ENCODE measurements around the gene MROH2A. TPM values are rescaled to one million over a fixed set of nuclear protein-coding genes. Genes with fewer than 3 reads are reported as not detected.

Gene MROH2A
- total and polyA plus RNA-seq, 9 of the 15 experiments (the other 6 are each of a cell fraction or from before 2014, with no cell fraction given): 0.03 TPM; not detected in 8

DNA sequence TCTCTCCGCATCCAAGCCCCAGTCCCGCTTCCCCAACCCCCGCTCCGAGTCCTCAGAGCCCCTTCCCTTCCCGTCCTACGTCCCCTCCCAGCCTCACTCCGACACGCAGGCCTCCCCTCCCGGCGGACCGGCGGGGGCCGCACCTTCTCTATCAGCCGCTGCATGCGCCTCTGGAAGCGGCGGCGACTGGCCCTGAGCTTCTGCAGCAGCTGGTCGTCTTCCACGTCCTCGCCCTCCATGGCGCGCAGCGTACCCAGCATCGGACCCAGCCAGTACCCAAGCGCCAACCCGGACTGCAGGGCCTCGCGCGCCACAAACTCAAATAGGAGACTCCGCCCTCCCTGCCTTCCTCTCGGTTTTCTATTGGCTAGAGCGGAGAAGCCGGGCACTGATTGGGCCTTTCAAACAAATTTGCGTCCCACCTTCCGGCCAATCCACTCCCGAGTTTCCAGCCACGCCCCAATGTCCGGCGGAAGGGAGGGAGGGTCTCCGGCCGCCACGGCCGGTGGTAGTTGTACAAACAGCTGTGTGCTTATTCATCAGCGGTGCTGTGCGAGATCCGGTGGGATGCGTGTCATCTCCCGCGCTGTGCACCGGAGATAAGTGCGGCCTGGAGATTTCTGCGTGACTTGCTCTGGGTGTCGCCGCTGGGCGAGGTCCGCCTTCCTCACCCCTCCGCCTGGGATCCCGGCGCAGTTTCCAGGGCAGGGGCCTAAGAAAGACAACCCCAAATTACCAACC, 76.3 kb downstream of the MROH2A start, which contains the start of gene HJURP (continued):
- TF ChIP-seq SMARCE1 (IDR thresholded peaks at IDR 0.05): peak; percentile 68
- no peak for TF ChIP-seq MAFK (IDR thresholded peaks at IDR 0.05; ENCODE audit: low read length)
- TF ChIP-seq OTX1 (CRISPR knock-in tag; IDR thresholded peaks at IDR 0.05): no peak
- no peak for TF ChIP-seq ADNP (tag; IDR thresholded peaks at IDR 0.05)
- TF ChIP-seq, protein P1, sequence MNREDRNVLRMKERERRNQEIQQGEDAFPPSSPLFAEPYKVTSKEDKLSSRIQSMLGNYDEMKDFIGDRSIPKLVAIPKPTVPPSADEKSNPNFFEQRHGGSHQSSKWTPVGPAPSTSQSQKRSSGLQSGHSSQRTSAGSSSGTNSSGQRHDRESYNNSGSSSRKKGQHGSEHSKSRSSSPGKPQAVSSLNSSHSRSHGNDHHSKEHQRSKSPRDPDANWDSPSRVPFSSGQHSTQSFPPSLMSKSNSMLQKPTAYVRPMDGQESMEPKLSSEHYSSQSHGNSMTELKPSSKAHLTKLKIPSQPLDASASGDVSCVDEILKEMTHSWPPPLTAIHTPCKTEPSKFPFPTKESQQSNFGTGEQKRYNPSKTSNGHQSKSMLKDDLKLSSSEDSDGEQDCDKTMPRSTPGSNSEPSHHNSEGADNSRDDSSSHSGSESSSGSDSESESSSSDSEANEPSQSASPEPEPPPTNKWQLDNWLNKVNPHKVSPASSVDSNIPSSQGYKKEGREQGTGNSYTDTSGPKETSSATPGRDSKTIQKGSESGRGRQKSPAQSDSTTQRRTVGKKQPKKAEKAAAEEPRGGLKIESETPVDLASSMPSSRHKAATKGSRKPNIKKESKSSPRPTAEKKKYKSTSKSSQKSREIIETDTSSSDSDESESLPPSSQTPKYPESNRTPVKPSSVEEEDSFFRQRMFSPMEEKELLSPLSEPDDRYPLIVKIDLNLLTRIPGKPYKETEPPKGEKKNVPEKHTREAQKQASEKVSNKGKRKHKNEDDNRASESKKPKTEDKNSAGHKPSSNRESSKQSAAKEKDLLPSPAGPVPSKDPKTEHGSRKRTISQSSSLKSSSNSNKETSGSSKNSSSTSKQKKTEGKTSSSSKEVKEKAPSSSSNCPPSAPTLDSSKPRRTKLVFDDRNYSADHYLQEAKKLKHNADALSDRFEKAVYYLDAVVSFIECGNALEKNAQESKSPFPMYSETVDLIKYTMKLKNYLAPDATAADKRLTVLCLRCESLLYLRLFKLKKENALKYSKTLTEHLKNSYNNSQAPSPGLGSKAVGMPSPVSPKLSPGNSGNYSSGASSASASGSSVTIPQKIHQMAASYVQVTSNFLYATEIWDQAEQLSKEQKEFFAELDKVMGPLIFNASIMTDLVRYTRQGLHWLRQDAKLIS (CRISPR knock-in tag; IDR thresholded peaks at IDR 0.05): peak; percentile 64
- no peak for TF ChIP-seq XRCC3 (IDR thresholded peaks at IDR 0.05)
- peak; percentile 91 for TF ChIP-seq TAF1 (IDR thresholded peaks at IDR 0.05; ENCODE audit: control insufficient read depth, extremely low read depth, insufficient read depth, low read length, severe bottlenecking)
- TF ChIP-seq KLF16 (IDR thresholded peaks at IDR 0.05): peak; percentile 21; the same call in 1 of the 2 replicates
- TF ChIP-seq ZNF76 (CRISPR knock-in tag; IDR thresholded peaks at IDR 0.05; ENCODE audit: borderline replicate concordance): no peak
- no peak for TF ChIP-seq ELF4 (CRISPR knock-in tag; IDR thresholded peaks at IDR 0.05)
- TF ChIP-seq, protein P2, sequence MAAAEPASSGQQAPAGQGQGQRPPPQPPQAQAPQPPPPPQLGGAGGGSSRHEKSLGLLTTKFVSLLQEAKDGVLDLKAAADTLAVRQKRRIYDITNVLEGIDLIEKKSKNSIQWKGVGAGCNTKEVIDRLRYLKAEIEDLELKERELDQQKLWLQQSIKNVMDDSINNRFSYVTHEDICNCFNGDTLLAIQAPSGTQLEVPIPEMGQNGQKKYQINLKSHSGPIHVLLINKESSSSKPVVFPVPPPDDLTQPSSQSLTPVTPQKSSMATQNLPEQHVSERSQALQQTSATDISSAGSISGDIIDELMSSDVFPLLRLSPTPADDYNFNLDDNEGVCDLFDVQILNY (CRISPR knock-in tag; IDR thresholded peaks at IDR 0.05): no peak
- TF ChIP-seq ZNF436 (CRISPR knock-in tag; IDR thresholded peaks at IDR 0.05): no peak
- TF ChIP-seq SRSF7 (optimal IDR thresholded peaks at IDR 0.05; ENCODE audit: low read depth, low read length): no peak
- peak; percentile 93 for TF ChIP-seq POLR2A (conservative IDR thresholded peaks at IDR 0.05)
- TF ChIP-seq NFIX (CRISPR knock-in tag; IDR thresholded peaks at IDR 0.05; ENCODE audit: low read depth): no peak
- no peak for TF ChIP-seq ZNF589 (CRISPR knock-in tag; IDR thresholded peaks at IDR 0.05; ENCODE audit: low read depth)
- no peak for TF ChIP-seq STAT5B (CRISPR knock-in tag; IDR thresholded peaks at IDR 0.05)
- no peak for TF ChIP-seq EHMT2 (IDR thresholded peaks at IDR 0.05)
- TF ChIP-seq, protein P3, sequence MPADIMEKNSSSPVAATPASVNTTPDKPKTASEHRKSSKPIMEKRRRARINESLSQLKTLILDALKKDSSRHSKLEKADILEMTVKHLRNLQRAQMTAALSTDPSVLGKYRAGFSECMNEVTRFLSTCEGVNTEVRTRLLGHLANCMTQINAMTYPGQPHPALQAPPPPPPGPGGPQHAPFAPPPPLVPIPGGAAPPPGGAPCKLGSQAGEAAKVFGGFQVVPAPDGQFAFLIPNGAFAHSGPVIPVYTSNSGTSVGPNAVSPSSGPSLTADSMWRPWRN (IDR thresholded peaks at IDR 0.05; ENCODE audit: low read depth): 0 out of 2 replicates have a peak, but pooled peaks have one; percentile 20
- peak; percentile 88 for TF ChIP-seq GABPA (tag; conservative IDR thresholded peaks at IDR 0.05; ENCODE audit: low read depth)
- TF ChIP-seq MCM7 (IDR thresholded peaks at IDR 0.05): no peak
- TF ChIP-seq, protein P4, sequence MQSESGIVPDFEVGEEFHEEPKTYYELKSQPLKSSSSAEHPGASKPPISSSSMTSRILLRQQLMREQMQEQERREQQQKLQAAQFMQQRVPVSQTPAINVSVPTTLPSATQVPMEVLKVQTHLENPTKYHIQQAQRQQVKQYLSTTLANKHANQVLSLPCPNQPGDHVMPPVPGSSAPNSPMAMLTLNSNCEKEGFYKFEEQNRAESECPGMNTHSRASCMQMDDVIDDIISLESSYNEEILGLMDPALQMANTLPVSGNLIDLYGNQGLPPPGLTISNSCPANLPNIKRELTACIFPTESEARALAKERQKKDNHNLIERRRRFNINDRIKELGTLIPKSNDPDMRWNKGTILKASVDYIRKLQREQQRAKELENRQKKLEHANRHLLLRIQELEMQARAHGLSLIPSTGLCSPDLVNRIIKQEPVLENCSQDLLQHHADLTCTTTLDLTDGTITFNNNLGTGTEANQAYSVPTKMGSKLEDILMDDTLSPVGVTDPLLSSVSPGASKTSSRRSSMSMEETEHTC (IDR thresholded peaks at IDR 0.05): no peak
- TF ChIP-seq NCOA6 (IDR thresholded peaks at IDR 0.05): no peak
- peak; percentile 90; the same call in 1 of the 2 replicates for TF ChIP-seq PHF8 (IDR thresholded peaks at IDR 0.05; ENCODE audit: borderline replicate concordance, low read length)
- TF ChIP-seq STAG1 (CRISPR knock-in tag; IDR thresholded peaks at IDR 0.05; ENCODE audit: borderline replicate concordance): 0 out of 2 replicates have a peak, but pooled peaks have one; percentile 7
